GOT3 (cell line): ENCODE measurements around the gene PKD1.

Experiments used
- DNase-seq: peaks from one replicate; lab custom pipeline; 2025; ENCODE audit warnings: mixed read lengths; lab: John Stamatoyannopoulos, UW

The PKD1 gene

GRCh38 chr16:2046893-2047329 is 88.8 kb downstream of the PKD1 start:
- no peak for DNase-seq

GRCh38 chr16:2045965-2046892 is 89.5 kb downstream of the PKD1 start:
- no peak for DNase-seq

- no peak for DNase-seq
These were observed 91.2 kb downstream of the PKD1 start for GRCh38 chr16:2044541-2044940.

- DNase-seq: no peak
These were observed 91.8 kb downstream of the PKD1 start for GRCh38 chr16:2043667-2044451.

GRCh38 chr16:2042986-2043666 is 92.6 kb downstream of the PKD1 start:
- DNase-seq: no peak

- no peak for DNase-seq
These were observed 93.3 kb downstream of the PKD1 start for GRCh38 chr16:2042171-2042985.

GRCh38 chr16:2040787-2041522 is 94.7 kb downstream of the PKD1 start:
- no peak for DNase-seq

GRCh38 chr16:2040041-2040786 is 95.5 kb downstream of the PKD1 start:
- no peak for DNase-seq

GRCh38 chr16:2039274-2040031 is 96.2 kb downstream of the PKD1 start:
- DNase-seq: no peak
